ENCODE data around the gene PWWP2A.

DNA sequence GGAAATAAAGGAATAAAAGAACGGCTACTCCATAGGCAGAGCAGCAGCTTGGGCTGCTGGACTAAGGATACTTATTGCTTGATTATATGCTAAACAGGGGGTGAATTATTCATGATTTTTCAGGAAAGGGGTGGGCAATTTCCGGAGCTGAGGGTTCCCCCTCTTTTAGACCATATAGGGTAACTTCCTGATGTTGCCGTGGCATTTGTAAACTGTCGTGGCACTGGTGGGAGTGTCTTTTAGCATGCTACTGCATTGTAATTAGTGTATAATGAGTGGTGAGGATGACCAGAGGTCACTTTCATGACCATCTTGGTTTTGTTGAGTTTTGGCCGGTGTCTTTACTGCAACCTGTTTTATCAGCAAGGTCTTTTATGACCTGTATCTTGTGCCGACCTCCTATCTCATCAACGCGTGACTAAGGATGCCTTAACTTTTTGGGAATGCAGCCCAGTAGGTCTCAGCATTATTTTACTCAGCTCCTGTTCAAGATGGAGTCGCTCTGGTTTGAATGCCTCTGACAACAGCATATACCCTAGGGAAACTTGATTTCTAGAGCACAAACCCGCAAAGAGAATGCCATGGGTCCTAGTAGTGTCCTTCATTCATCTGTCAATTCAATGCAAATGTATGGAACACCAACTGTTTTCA, 47.8 kb upstream of the PWWP2A start:
- TF ChIP-seq, protein P1, sequence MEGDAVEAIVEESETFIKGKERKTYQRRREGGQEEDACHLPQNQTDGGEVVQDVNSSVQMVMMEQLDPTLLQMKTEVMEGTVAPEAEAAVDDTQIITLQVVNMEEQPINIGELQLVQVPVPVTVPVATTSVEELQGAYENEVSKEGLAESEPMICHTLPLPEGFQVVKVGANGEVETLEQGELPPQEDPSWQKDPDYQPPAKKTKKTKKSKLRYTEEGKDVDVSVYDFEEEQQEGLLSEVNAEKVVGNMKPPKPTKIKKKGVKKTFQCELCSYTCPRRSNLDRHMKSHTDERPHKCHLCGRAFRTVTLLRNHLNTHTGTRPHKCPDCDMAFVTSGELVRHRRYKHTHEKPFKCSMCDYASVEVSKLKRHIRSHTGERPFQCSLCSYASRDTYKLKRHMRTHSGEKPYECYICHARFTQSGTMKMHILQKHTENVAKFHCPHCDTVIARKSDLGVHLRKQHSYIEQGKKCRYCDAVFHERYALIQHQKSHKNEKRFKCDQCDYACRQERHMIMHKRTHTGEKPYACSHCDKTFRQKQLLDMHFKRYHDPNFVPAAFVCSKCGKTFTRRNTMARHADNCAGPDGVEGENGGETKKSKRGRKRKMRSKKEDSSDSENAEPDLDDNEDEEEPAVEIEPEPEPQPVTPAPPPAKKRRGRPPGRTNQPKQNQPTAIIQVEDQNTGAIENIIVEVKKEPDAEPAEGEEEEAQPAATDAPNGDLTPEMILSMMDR (IDR thresholded peaks at IDR 0.05), result no peak
- TF ChIP-seq POLR2A (IDR thresholded peaks at IDR 0.05), result no peak

Data from adrenal gland (tissue), 5 donors.